IPS DF 4.7 (cell line): Measurements from ENCODE around the gene PITHD1.
"Not testable (repeated sequence)": the region's sequence is repeated elsewhere in the genome, so short reads cannot be mapped to it uniquely, and the experiment has no call there.

Experiments used
- DNase-seq: peaks from one replicate; pipeline ENCODE4 v3.0.0-alpha.2; 2013; ENCODE audit warnings: low spot score; ENCODE audit errors: extremely low read depth

PITHD1 gene, protein sequence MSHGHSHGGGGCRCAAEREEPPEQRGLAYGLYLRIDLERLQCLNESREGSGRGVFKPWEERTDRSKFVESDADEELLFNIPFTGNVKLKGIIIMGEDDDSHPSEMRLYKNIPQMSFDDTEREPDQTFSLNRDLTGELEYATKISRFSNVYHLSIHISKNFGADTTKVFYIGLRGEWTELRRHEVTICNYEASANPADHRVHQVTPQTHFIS

DNA sequence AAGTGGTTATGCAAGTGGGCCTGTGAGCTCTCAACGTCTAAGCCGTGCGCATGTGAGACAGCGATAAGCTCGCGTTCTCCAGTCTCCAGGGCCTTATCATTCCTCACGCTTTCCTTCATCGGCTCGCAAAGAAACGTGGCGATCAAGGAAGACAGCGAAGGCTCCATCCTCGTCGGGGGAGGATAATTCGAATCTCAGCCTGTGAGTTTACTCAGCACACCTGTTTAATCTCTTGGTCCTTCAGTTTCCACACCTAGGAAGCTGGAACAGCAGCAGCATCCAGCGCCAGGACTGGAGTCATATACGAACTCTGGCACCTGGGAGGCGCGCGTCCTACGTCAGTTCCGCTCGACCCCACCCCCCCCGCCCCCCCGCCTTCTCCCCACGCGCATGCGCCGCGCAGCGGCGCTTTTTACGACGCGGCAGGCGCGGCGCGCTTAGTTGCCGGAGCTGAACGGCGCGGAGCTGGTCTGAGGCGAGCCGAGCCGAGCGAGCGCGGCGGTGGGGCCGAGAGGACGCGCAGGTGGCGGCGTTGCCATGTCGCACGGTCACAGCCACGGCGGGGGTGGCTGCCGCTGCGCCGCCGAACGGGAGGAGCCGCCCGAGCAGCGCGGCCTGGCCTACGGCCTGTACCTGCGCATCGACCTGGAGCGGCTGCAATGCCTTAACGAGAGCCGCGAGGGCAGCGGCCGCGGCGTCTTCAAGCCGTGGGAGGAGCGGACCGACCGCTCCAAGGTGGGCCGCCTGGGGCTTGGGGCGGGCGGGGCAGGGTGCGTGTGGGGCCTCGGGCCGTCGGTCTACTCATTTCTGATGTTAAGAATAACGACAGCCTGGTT, at the start of gene PITHD1:
TSS of gene PITHD1 (plus strand) at position 440 of the 836 bp plus-strand sequence. CDS start at position 538, 98 bp downstream.
- DNase-seq: no peak

DNA sequence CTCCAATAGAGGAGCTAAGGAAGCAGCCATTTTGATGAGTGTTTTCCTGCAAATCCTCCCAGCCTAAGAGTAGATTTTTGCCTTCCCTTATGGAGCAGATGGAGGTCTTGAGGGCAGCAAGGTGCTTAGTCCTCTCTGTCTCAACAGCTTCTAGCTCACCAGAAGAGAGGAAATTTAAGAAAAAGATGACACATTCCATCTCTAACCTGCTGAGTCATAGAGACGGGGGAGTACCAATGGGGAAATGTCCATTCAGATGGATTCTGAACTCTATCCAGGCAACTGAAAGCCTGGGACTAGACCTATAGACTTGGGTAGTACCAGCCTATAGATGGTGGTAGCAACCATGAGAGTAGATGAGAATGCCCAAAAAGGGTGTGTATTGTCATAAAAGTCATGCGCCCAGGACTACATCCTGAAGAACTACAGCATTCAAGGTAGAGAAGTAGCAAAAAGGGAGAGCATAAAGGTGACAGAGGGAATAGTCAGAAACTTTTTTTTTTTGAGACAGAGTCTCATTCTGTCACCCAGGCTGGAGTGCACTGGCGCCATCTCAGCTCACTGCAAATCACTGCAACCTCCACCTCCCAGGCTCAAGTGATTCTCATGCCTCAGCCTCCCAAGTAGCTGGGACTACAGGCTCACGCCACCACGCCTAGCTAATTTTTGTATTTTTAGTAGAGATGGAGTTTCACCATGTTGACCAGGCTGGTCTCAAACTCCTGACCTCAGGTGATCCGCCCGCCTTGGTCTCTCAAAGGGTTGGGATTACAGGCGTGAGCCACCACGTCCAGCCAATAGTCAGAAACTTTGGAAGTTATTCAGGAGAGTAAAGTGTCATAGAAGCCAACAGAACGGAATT, 45.6 kb upstream of the PITHD1 start:
- no peak for DNase-seq

DNA sequence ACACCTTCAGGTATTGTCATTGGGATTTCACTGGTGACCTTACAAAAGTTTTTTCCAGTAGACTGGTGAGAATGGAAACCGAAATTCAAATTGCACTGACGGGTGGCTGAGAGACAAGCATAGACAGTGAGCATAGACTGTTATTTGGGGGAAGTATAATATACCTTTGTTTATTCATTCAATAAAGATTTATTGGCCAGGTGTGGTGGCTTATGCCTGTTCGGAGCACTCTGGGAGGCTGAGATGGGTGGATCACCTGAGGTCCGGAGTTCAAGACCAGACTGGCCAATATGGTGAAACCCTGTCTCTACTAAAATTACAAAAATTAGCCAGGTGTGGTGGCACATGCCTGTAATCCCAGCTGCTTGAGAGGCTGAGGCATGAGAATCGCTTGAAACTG, 44.9 kb upstream of the PITHD1 start:
- not testable (repeated sequence) for DNase-seq

DNA sequence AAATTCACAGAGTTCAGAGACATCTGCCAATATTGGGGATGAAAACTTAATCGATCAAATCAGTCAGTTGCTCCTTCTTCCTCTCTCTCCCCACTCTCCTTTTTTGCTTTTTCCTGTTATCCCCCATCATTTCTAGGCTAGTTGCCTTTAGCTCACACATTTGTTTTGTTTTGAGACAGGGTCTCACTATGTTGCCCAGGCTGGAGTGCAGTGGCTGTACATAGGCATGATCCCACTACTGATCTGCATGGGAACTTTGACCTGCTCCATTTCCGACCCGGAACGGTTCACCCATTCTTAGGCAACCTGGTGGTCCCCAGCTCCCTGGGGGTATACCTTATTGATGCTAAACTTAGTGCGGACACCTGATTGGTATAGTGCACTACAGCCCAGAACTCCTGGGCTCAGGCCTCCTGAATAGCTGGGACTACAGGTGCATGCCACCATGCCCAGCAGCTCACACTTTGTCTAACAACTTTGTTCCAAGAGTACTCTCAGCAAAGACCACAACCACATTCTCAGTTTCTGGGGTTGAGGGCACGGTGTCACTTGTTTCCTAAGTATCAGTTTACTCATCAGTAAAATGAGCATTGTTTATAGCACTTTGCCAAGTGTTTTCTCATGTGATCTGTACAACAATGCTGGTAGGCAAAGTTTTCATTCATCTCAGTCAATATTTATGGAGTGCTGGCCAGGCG, 41.6 kb upstream of the PITHD1 start:
- DNase-seq: no peak

DNA sequence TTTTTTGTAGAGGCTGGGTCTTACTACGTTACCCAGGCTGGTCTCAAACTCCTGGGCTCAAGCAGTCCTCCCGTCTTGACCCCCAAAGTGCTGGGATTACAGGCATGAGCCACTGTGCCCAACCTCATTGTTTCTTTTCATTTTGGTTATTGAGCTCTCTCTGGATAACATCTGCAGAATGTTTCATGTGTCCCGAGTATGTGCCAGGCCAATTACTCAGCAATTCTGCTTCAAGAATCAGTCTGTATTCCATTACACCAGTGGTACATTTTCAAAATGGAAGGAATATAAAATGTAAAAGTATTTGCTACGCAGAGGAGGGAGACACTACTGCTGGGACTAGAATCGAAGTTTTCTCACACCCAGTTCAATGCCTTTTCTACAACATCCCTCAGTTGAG, 36.6 kb upstream of the PITHD1 start:
- no peak for DNase-seq

DNA sequence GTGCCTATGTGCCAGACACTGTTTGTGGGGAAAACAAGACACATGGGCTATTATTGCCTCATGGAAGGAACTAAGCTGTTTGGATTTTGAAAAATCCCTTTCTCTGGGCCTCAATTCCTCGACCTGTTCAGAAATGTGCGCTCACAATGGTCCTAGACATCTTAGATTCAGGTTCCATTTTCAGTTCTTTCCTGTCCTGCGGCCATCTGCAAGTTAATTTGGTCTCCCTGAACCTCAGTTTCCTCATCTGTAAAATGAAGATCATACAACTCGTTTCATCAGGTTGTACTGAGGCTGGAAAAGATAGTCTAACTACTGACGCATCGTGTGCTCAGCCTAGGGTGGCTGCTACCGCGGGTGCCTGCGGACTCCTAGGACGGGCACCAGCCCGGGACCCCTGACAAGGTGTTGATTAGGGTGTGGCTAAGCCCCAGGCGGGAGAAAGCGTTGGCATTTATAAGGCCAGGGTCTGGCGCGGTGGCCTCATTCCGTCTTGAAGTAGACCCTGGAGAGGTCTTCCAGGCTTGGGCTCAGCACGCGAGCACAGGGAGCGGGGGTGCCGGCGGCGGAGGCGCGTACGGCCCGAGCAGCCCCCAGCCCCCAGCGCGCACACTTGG, 35.4 kb upstream of the PITHD1 start:
- no peak for DNase-seq

DNA sequence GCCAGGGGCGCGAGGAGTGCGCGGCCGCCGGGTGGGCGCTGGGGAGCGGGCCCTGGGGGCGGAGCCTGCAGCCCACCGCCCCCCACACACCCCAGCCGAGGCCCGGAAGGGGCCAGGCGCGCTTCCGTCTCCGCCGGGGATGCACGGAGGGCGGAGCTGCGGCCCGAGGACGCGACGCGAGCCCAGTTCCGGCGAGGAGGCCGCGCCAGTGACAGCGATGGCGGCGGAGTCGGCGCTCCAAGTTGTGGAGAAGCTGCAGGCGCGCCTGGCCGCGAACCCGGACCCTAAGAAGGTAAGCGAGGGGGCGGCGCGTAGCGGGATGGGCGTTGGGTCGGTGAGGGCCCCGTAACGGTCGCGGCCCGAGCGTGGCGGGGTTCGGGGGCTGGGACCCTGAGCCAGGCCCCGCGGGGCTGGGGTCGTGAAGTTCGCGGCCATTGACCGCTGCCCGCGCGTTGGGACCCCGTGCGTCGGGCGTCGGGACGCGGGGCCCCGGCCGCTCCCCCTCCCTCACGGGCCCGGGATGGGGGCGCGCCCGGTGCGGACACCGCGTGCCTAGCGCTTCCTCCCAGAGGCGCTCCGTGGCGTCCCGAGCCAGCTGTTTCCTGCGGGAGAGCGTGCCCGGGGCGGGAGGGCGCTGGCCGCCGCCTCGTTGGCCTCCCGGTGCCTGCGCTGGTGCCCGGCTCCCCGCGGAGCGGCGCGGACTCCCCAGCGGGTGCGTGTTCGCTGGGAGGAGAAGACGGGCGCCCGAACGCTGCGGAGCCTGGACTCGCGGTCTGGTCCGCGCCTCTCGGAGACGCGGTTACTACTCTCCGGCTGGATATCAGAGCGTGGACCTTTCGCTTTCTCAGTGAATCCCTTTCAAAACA, 34.7 kb upstream of the PITHD1 start, which contains the start of gene ELOA:
TSS of gene ELOA (plus strand) at position 185 of the 866 bp plus-strand sequence. CDS start at position 218, 33 bp downstream.
- DNase-seq: no peak

DNA sequence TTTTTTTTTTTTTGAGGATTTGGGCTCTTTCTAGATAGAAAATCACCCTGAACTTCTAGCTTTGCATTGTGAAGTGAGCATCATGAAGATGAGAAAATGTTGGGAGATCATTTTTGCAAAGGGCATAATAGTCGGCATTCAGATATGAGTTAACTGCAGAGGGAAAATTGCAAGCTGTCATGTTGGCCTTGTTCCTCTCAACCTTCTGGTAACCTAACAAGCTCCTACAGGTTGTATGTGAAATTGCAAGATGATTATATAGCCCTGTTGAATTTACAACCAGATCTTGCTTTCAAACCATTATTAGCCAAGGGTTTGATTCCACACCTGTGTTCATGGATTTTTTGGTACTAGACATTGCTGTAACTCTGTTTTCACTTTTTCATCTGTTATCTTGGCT, 32.7 kb upstream of the PITHD1 start:
- no peak for DNase-seq

DNA sequence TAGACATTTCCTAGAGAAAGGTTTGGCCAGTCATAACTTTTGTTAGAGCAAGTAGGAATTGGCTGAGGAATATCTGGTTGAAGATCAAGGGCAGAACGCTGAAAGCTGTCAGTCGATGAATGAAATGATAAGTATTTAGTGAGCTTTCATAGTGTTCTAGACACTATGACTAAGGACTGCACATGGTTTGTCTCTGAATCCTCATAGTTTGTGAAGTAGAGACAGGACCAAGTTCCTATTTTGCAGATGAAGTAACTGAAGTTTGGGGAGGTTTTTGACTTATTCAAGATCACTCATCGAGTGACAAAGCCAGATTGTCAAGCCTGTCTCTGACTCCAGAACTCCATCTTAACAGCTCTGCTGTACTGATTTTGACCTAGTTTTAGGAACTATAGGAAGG, 30.2 kb upstream of the PITHD1 start:
- DNase-seq: no peak

DNA sequence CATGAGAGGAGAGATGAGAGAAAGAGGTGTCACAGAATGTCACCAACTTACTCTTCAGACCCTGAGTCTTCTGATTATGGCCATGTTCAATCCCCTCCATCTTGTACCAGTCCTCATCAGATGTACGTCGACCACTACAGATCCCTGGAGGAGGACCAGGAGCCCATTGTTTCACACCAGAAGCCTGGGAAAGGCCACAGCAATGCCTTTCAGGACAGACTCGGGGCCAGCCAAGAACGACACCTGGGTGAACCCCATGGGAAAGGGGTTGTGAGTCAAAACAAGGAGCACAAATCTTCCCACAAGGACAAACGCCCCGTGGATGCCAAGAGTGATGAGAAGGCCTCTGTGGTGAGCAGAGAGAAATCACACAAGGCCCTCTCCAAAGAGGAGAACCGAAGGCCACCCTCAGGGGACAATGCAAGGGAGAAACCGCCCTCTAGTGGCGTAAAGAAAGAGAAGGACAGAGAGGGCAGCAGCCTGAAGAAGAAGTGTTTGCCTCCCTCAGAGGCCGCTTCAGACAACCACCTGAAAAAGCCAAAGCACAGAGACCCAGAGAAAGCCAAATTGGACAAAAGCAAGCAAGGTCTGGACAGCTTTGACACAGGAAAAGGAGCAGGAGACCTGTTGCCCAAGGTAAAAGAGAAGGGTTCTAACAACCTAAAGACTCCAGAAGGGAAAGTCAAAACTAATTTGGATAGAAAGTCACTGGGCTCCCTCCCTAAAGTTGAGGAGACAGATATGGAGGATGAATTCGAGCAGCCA, 27.0 kb upstream of the PITHD1 start:
- no peak for DNase-seq

DNA sequence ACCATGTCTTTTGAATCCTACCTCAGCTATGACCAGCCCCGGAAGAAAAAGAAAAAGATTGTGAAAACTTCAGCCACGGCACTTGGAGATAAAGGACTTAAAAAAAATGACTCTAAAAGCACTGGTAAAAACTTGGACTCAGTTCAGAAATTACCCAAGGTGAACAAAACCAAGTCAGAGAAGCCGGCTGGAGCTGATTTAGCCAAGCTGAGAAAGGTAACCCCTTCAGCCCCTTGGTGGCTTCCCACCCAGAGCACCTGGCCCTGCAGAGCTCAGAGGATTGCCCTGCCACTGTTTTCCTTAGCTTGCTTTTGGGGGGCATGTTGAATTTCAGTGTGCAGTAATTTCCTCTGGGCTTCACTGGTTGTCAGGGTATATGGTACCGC, 26.4 kb upstream of the PITHD1 start:
- no peak for DNase-seq

DNA sequence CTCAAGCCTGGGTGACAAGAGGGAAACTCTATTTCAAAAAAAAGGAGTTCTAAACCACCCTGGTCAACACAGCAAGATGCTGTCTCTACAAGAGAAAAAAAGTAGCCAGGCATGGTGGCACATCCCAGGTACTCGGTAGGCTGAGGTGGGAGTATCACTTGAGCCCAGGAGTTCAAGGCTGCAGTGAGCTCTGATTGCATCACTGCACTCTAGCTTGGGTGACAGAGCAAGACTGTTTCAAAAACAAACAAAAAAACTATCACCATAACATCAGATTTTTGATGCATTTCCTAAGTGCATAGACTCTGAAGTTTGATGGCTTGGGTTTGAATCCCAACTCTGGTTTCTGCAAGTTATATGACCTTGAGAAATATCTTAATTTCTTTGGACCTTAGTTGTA, 25.3 kb upstream of the PITHD1 start:
- DNase-seq: no peak

DNA sequence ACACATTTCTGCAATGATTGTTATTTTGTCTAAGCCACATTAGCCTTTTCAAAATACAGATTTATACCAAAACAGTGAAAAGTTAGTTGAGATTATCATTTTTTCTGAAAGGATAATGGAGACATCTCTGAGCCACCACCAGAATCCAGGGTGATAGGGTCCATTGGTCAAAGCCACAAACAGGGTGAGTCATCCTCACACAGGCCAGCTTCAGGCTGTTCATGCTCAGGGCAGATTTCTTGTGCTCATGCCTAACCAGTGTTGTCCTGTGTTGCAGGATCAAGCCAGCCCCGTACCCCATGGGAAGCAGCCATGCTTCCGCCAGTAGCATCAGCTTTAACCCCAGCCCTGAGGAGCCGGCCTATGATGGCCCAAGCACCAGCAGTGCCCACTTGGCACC, 21.5 kb upstream of the PITHD1 start:
- DNase-seq: no peak

DNA sequence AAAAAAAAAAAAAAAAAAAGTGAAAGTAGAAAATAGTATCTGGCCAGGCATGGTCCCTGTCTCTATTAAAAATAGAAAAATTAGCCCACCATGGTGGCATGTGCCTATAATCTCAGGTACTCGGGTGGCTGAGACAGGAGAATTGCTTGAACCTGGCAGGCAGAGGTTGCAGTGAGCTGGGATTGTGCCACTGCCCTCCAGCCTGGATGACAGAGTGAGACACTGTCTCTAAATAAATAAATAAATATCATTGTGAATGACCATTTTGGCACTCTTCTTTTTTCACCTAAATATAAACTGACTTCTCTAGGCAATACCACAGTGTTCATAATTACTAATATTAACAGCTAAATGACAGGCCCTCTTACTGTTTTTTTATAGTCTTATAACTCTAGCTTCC, 20.4 kb upstream of the PITHD1 start:
- DNase-seq: no peak

DNA sequence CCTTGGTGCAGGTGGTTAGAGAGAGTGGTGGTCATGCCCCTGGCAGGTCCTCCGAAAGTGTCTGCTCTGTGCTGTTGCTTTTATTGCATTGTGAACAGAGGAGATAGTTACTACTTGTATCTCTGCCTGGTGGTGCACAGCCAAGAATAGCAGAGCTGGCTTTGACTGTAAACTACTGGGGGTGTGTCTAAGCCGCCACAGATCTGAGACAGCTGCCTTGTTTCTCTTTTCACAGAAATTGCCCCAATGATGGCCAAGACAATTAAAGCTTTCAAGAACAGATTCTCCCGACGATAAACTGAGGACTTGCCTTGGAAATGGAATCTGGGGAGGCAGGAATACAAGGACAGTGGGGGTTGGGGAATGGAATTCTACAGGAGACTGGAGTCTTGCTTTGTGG, 18.9 kb upstream of the PITHD1 start:
- no peak for DNase-seq

DNA sequence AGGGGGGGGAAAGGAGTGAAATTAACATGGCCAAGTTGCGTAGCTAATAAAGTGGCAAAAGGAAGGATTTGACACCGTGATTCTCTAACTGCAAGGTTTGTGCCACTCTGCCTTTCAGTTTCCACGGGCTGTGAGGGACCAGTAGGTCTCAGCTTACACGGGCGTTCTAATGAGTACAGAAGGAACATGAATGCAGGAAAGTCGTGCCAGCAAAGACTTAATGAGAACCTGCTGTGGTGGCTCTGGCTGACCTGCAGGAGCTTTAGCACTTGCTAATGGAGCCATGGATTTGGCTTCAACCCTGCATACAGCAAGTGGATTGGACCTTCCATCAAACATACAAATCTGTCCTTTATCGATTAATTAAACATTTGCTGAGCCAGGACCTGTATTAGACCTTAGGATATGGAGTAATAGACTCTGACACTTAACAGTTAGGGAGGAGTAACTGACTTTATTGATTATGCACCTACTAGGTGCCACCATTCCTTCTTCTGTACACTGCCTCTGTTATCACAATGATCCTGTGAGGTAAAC, 15.1 kb upstream of the PITHD1 start:
- no peak for DNase-seq

DNA sequence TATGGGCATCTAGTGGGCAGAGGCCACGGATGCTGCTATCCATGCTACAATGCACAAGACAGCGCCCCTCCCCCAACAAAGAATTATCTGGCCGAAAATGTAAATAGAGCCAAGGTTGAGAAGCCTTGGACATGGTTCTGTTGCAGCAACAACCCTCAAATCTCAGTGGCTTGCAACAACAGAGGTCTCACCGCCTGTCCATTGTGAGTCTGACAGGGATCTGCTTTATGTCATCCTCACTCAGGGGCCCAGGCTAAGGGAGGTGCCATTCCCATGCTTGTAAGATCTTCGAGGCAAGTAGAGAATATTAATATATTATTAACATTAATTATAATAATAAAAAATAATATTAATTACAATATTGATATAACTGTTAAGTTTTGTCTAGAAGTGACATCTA, 9.5 kb upstream of the PITHD1 start:
- no peak for DNase-seq

DNA sequence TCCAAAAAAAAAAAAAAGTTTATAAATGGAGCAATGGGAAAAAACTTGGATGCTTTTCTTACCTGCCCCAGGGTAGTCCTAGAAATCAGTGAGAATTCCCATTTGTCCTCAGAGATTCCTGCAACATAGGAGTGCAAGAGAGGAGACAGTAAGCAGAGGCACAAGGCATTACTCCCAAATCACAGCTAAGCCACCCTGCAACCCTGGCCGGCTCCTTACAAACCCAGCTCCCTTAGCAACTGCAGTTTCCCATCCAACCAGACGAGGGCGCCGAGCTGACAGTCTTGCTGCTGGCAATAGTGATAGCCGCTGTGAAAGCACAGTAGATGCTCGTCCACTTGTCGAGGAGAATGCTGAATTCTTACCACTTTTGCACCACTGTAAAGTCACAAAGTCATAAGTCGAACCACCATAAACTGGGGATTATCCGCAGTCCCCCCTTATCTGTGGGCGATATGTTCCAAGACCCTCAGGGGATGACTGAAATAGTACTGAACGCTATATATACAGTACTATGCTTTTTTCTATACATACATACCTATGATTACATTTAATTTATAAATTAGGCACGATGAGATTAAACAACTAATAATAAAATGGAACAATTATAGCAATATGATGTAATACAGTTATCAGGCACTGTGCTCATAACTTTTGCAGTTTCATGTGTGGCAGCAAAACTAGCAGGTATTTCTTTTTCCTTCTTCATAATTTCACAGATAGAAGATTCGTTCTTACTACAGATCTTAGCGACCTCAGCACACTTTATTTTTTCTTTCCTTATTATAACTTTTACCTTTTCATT, 6.0 kb upstream of the PITHD1 start:
- no peak for DNase-seq
